Measurements from ENCODE around the gene POGLUT2. TPM values are rescaled to one million over a fixed set of nuclear protein-coding genes. Genes with fewer than 3 reads are reported as not detected.
A peak's percentile ranks its signal among the peaks of the same experiment; 100 is the strongest.

Gene POGLUT2
- total and polyA plus RNA-seq, 10 of the 15 experiments (the other 5 are each of a cell fraction or from before 2014, with no cell fraction given), result 2.9 to 11.3 (median 7.6) TPM

DNA sequence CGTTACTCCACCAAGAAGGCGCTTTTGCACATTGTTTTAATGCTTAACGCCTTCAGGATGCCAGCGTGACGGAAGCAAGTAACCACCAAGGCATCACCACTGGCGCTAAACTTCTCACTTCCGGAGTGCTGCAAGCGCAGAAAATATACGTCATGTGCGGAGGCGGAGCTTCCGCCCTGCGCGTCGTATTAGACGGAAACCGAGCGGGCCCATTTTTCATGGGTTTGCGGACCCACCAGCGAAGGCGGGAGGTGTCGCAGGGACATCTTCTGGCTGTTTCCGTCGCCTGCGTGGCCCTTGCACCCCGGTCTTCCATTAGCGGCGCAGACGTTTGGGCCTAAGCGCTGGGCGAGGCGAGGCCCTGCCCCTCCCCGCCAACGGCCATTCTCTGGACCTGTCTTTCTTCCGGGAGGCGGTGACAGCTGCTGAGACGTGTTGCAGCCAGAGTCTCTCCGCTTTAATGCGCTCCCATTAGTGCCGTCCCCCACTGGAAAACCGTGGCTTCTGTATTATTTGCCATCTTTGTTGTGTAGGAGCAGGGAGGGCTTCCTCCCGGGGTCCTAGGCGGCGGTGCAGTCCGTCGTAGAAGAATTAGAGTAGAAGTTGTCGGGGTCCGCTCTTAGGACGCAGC is 47.0 kb upstream of the POGLUT2 start, which contains the start of gene ERCC5 (continued):
- TF ChIP-seq, protein P1, sequence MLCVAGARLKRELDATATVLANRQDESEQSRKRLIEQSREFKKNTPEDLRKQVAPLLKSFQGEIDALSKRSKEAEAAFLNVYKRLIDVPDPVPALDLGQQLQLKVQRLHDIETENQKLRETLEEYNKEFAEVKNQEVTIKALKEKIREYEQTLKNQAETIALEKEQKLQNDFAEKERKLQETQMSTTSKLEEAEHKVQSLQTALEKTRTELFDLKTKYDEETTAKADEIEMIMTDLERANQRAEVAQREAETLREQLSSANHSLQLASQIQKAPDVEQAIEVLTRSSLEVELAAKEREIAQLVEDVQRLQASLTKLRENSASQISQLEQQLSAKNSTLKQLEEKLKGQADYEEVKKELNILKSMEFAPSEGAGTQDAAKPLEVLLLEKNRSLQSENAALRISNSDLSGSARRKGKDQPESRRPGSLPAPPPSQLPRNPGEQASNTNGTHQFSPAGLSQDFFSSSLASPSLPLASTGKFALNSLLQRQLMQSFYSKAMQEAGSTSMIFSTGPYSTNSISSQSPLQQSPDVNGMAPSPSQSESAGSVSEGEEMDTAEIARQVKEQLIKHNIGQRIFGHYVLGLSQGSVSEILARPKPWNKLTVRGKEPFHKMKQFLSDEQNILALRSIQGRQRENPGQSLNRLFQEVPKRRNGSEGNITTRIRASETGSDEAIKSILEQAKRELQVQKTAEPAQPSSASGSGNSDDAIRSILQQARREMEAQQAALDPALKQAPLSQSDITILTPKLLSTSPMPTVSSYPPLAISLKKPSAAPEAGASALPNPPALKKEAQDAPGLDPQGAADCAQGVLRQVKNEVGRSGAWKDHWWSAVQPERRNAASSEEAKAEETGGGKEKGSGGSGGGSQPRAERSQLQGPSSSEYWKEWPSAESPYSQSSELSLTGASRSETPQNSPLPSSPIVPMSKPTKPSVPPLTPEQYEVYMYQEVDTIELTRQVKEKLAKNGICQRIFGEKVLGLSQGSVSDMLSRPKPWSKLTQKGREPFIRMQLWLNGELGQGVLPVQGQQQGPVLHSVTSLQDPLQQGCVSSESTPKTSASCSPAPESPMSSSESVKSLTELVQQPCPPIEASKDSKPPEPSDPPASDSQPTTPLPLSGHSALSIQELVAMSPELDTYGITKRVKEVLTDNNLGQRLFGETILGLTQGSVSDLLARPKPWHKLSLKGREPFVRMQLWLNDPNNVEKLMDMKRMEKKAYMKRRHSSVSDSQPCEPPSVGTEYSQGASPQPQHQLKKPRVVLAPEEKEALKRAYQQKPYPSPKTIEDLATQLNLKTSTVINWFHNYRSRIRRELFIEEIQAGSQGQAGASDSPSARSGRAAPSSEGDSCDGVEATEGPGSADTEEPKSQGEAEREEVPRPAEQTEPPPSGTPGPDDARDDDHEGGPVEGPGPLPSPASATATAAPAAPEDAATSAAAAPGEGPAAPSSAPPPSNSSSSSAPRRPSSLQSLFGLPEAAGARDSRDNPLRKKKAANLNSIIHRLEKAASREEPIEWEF (IDR thresholded peaks at IDR 0.05; ENCODE audit: insufficient replicate concordance, low read depth, low read length), result no peak
- peak; percentile 56; the same call in 1 of the 2 replicates for TF ChIP-seq HDGF (IDR thresholded peaks at IDR 0.05)
- no peak for TF ChIP-seq CEBPB (IDR thresholded peaks at IDR 0.05; ENCODE audit: borderline replicate concordance in 1 of 2, low read depth in 2 of 2, low read length in 2 of 2)
- peak; percentile 78; the same call in 1 of the 2 replicates for TF ChIP-seq CHD2 (IDR thresholded peaks at IDR 0.05; ENCODE audit: borderline replicate concordance, low read depth, low read length)
- TF ChIP-seq NFYA (IDR thresholded peaks at IDR 0.05; ENCODE audit: borderline replicate concordance, low read depth, low read length), result no peak
- TF ChIP-seq YBX1 (IDR thresholded peaks at IDR 0.05), result no peak
- TF ChIP-seq ATF2 (IDR thresholded peaks at IDR 0.05; ENCODE audit: low read length), result peak; percentile 64; the same call in 1 of the 2 replicates
- TF ChIP-seq SRF (IDR thresholded peaks at IDR 0.05; ENCODE audit: low read depth in 2 of 2, low read length in 2 of 2), result peak in 1 of 2 experiments; percentile 72; a peak in 1 of 4 replicates
- TF ChIP-seq NBN (IDR thresholded peaks at IDR 0.05), result peak; percentile 99
- 0 out of 2 replicates have a peak, but pooled peaks have one; percentile 56 for TF ChIP-seq FOXM1 (IDR thresholded peaks at IDR 0.05; ENCODE audit: low read depth, low read length)
- TF ChIP-seq, protein P2, sequence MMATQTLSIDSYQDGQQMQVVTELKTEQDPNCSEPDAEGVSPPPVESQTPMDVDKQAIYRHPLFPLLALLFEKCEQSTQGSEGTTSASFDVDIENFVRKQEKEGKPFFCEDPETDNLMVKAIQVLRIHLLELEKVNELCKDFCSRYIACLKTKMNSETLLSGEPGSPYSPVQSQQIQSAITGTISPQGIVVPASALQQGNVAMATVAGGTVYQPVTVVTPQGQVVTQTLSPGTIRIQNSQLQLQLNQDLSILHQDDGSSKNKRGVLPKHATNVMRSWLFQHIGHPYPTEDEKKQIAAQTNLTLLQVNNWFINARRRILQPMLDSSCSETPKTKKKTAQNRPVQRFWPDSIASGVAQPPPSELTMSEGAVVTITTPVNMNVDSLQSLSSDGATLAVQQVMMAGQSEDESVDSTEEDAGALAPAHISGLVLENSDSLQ (IDR thresholded peaks at IDR 0.05), result peak; percentile 85
- peak; percentile 81; the same call in 1 of the 2 replicates for TF ChIP-seq POLR2AphosphoS2 (IDR thresholded peaks at IDR 0.05; ENCODE audit: low read depth, low read length)
- peak; percentile 92 for TF ChIP-seq IKZF1 (conservative IDR thresholded peaks at IDR 0.05)
- TF ChIP-seq NR2C1 (IDR thresholded peaks at IDR 0.05), result peak; percentile 77
- TF ChIP-seq, protein P3, sequence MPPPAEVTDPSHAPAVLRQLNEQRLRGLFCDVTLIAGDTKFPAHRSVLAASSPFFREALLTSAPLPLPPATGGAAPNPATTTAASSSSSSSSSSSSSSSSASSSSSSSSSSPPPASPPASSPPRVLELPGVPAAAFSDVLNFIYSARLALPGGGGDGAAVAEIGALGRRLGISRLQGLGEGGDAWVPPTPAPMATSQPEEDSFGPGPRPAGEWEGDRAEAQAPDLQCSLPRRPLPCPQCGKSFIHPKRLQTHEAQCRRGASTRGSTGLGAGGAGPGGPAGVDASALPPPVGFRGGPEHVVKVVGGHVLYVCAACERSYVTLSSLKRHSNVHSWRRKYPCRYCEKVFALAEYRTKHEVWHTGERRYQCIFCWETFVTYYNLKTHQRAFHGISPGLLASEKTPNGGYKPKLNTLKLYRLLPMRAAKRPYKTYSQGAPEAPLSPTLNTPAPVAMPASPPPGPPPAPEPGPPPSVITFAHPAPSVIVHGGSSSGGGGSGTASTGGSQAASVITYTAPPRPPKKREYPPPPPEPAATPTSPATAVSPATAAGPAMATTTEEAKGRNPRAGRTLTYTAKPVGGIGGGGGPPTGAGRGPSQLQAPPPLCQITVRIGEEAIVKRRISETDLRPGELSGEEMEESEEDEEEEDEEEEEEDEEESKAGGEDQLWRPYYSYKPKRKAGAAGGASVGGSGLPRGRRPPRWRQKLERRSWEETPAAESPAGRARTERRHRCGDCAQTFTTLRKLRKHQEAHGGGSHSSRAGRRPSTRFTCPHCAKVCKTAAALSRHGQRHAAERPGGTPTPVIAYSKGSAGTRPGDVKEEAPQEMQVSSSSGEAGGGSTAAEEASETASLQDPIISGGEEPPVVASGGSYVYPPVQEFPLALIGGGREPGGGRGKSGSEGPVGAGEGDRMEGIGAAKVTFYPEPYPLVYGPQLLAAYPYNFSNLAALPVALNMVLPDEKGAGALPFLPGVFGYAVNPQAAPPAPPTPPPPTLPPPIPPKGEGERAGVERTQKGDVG (CRISPR knock-in tag; IDR thresholded peaks at IDR 0.05), result no peak
- TF ChIP-seq STAT1 (conservative IDR thresholded peaks at IDR 0.05), result peak; percentile 82; the same call in 1 of the 2 replicates
- 0 out of 2 replicates have a peak, but pooled peaks have one; percentile 22 for TF ChIP-seq MAX (IDR thresholded peaks at IDR 0.05; ENCODE audit: low read depth, low read length)
- TF ChIP-seq GATAD2B (conservative IDR thresholded peaks at IDR 0.05; ENCODE audit: low read depth), result peak; percentile 81
- peak; percentile 86 for TF ChIP-seq KLF5 (IDR thresholded peaks at IDR 0.05; ENCODE audit: partially characterized antibody)
